Stimulated activated CD4-positive, alpha-beta T cell treated with anti-CD3 and anti-CD28 coated beads, Interleukin-12 subunit alpha, Interleukin-12 subunit beta, amount 100 ng/mL, for 4 hours (primary cell): ENCODE measurements around the gene RIPOR2.
"Not testable (repeated sequence)": the region's sequence is repeated elsewhere in the genome, so short reads cannot be mapped to it uniquely, and the experiment has no call there.

ENCODE experiments used
- DNase-seq: peaks from one replicate; pipeline ENCODE4 v3.0.0-alpha.2; 2020

RIPOR2 gene

GRCh38 chr6:24797596-24798216 is 138.1 kb downstream of the RIPOR2 start:
- DNase-seq = no peak

- DNase-seq = no peak
These were observed 139.0 kb downstream of the RIPOR2 start for GRCh38 chr6:24796616-24797290.

- no peak for DNase-seq
These were observed 140.7 kb downstream of the RIPOR2 start for GRCh38 chr6:24795106-24795505.

- DNase-seq = no peak
These were observed 147.6 kb downstream of the RIPOR2 start for GRCh38 chr6:24788031-24788665.

GRCh38 chr6:24780206-24780605 is 155.6 kb downstream of the RIPOR2 start:
- no peak for DNase-seq

GRCh38 chr6:24779416-24780016 is 156.2 kb downstream of the RIPOR2 start:
- DNase-seq = no peak

- DNase-seq = no peak
These were observed 156.9 kb downstream of the RIPOR2 start for GRCh38 chr6:24778878-24779277.

GRCh38 chr6:24778121-24778520 is 157.6 kb downstream of the RIPOR2 start:
- no peak for DNase-seq

GRCh38 chr6:24777227-24777626 is 158.5 kb downstream of the RIPOR2 start:
- no peak for DNase-seq

- DNase-seq = no peak
These were observed 160.2 kb downstream of the RIPOR2 start for GRCh38 chr6:24775520-24776058.

GRCh38 chr6:24774696-24775519 is 160.9 kb downstream of the RIPOR2 start, which contains the start of gene GMNN:
Gene GMNN, plus strand, starts transcription at chr6:24774937. Its CDS starts 2,310 bp downstream, at chr6:24777247.
- peak; percentile 100 for DNase-seq

GRCh38 chr6:24768361-24768760 is 167.4 kb downstream of the RIPOR2 start:
- no peak for DNase-seq

- DNase-seq = no peak
These were observed 168.9 kb downstream of the RIPOR2 start for GRCh38 chr6:24766680-24767462.

- not testable (repeated sequence) for DNase-seq
These were observed 169.8 kb downstream of the RIPOR2 start for GRCh38 chr6:24765968-24766367.

- not testable (repeated sequence) for DNase-seq
These were observed 170.6 kb downstream of the RIPOR2 start for GRCh38 chr6:24764833-24765828.

GRCh38 chr6:24763578-24763977 is 172.2 kb downstream of the RIPOR2 start:
- no peak for DNase-seq

GRCh38 chr6:24761851-24762250 is 173.9 kb downstream of the RIPOR2 start:
- no peak for DNase-seq

GRCh38 chr6:24761193-24761835 is 174.4 kb downstream of the RIPOR2 start:
- no peak for DNase-seq

- DNase-seq = no peak
These were observed 175.6 kb downstream of the RIPOR2 start for GRCh38 chr6:24760210-24760609.

GRCh38 chr6:24759718-24760117 is 176.0 kb downstream of the RIPOR2 start:
- DNase-seq = no peak
